H9 (cell line): Measurements from ENCODE around the gene SPEG. TPM values are rescaled to one million over a fixed set of nuclear protein-coding genes. Genes with fewer than 3 reads are reported as not detected.
A peak's percentile ranks its signal among the peaks of the same experiment; 100 is the strongest.

Experiments
- DNase-seq: peaks from one replicate; pipeline ENCODE4 v3.0.0-alpha.2; 2017
- H2AFZ ChIP-seq: one replicate; pipeline ENCODE4 v1.6.1; 2013; ENCODE audit warnings: mild to moderate bottlenecking, low read length, control low read depth, moderate library complexity
- H2AK5ac ChIP-seq: 2 replicates; pipeline ENCODE4 v1.6.1; 2013; ENCODE audit warnings: low read length, control low read depth, mixed read lengths; ENCODE audit not compliant: insufficient read length
- H2BK120ac ChIP-seq: one replicate; pipeline ENCODE4 v1.6.1; 2013; ENCODE audit warnings: low read depth, mild to moderate bottlenecking, low read length, control low read depth, inconsistent platforms; ENCODE audit not compliant: poor library complexity, severe bottlenecking
- H2BK12ac ChIP-seq: 2 replicates; pipeline ENCODE4 v1.6.1; 2013; ENCODE audit warnings: low read length, control low read depth, mixed read lengths, low read depth; ENCODE audit not compliant: insufficient read length
- H2BK15ac ChIP-seq: 2 replicates; pipeline ENCODE4 v1.6.1; 2013; ENCODE audit warnings: low read depth, low read length, control low read depth
- H2BK20ac ChIP-seq: one replicate; pipeline ENCODE4 v1.6.1; 2013; ENCODE audit warnings: low read depth, mild to moderate bottlenecking, low read length, control low read depth, inconsistent platforms; ENCODE audit not compliant: poor library complexity, severe bottlenecking
- H2BK5ac ChIP-seq: 2 replicates; pipeline ENCODE4 v1.6.1; 2013; ENCODE audit warnings: low read length, control low read depth, mixed read lengths; ENCODE audit not compliant: insufficient read length
- H3K14ac ChIP-seq: 2 replicates; pipeline ENCODE4 v1.6.1; 2013; ENCODE audit warnings: low read length, control low read depth; ENCODE audit not compliant: insufficient read depth
- H3K18ac ChIP-seq: 2 replicates; pipeline ENCODE4 v1.6.1; 2013; ENCODE audit warnings: low read depth, mild to moderate bottlenecking, mixed read lengths, low read length, control low read depth; ENCODE audit not compliant: insufficient read length
- H3K23ac ChIP-seq: 2 replicates; pipeline ENCODE4 v1.6.1; 2013; ENCODE audit warnings: low read length, control low read depth, mixed read lengths, low read depth; ENCODE audit not compliant: insufficient read length
- H3K23me2 ChIP-seq: 2 replicates; pipeline ENCODE4 v1.6.1; 2013; ENCODE audit warnings: low read depth, mild to moderate bottlenecking, mixed read lengths, low read length, control low read depth; ENCODE audit not compliant: insufficient read length, poor library complexity, severe bottlenecking
- H3K27ac ChIP-seq: 2 replicates; pipeline ENCODE4 v1.5.1; 2013; ENCODE audit warnings: low read length, control low read depth, mixed read lengths, low read depth; ENCODE audit not compliant: insufficient read length
- H3K27me3 ChIP-seq: 2 replicates; pipeline ENCODE4 v1.6.1; 2013; ENCODE audit warnings: low read length, control low read depth, inconsistent platforms; ENCODE audit not compliant: insufficient read depth
- H3K4ac ChIP-seq: 2 replicates; pipeline ENCODE4 v1.6.1; 2013; ENCODE audit warnings: low read depth, mild to moderate bottlenecking, control low read depth, inconsistent platforms, low read length, moderate library complexity
- H3K4me1 ChIP-seq: 2 replicates; pipeline ENCODE4 v1.6.1; 2013; ENCODE audit warnings: low read length, control low read depth, inconsistent platforms; ENCODE audit not compliant: insufficient read depth
- H3K4me2 ChIP-seq: 2 replicates; pipeline ENCODE4 v1.6.1; 2013; ENCODE audit warnings: low read length, control low read depth, mixed read lengths; ENCODE audit not compliant: insufficient read length, insufficient read depth
- H3K56ac ChIP-seq: 2 replicates; pipeline ENCODE4 v1.6.1; 2013; ENCODE audit warnings: low read depth, mild to moderate bottlenecking, mixed read lengths, low read length, control low read depth; ENCODE audit not compliant: insufficient read length
- H3K79me1 ChIP-seq: 2 replicates; pipeline ENCODE4 v1.6.1; 2013; ENCODE audit warnings: low read depth, mild to moderate bottlenecking, moderate library complexity, low read length, control low read depth, inconsistent platforms; ENCODE audit not compliant: insufficient read depth, poor library complexity, severe bottlenecking
- H3K79me2 ChIP-seq: 2 replicates; pipeline ENCODE4 v1.6.1; 2013; ENCODE audit warnings: low read length, control low read depth, inconsistent platforms; ENCODE audit not compliant: insufficient read depth
- H3K9ac ChIP-seq: 2 replicates; pipeline ENCODE4 v1.6.1; 2013; ENCODE audit warnings: low read length, control low read depth, mixed read lengths; ENCODE audit not compliant: insufficient read length; ENCODE audit errors: extremely low read depth
- H3K9me3 ChIP-seq: one replicate; pipeline ENCODE4 v1.6.1; 2013; ENCODE audit warnings: low read depth, low read length, inconsistent platforms; ENCODE audit not compliant: control insufficient read depth
- H3T11ph ChIP-seq: one replicate; pipeline ENCODE4 v1.6.1; 2013; ENCODE audit warnings: mild to moderate bottlenecking, low read length, control low read depth, inconsistent platforms
- H4K20me1 ChIP-seq: one replicate; pipeline ENCODE4 v1.6.1; 2013; ENCODE audit not compliant: control insufficient read depth, insufficient read length, insufficient read depth
- H4K5ac ChIP-seq: 2 replicates; pipeline ENCODE4 v1.6.1; 2013; ENCODE audit warnings: low read depth, mild to moderate bottlenecking, mixed read lengths, low read length, control low read depth; ENCODE audit not compliant: insufficient read length
- H4K8ac ChIP-seq: replicated peaks from 2 replicates; pipeline ENCODE4 v1.6.1; 2013; ENCODE audit warnings: low read length, control low read depth, mixed read lengths, low read depth; ENCODE audit not compliant: insufficient read length
- H4K91ac ChIP-seq: 2 replicates; pipeline ENCODE4 v1.6.1; 2013; ENCODE audit warnings: low read depth, mild to moderate bottlenecking, moderate library complexity, mixed read lengths, low read length, control low read depth; ENCODE audit not compliant: insufficient read length
- H3K27ac Mint-ChIP-seq, 3 experiments: 2 replicates in 2 of 3; 3 replicates in 1 of 3; pipeline ENCODE4 v1.8.0; 2020 to 2021; ENCODE audit warnings: mixed read lengths in 3 of 3, mild to moderate bottlenecking in 1 of 3, moderate library complexity in 1 of 3
- H3K27me3 Mint-ChIP-seq: 2 replicates; pipeline ENCODE4 v1.8.0; 2021; ENCODE audit warnings: low read depth, mild to moderate bottlenecking, moderate library complexity, mixed read lengths
- H3K36me3 Mint-ChIP-seq, 3 experiments: 2 replicates in 2 of 3; 3 replicates in 1 of 3; pipeline ENCODE4 v1.8.0; 2020 to 2021; ENCODE audit warnings: low read depth in 3 of 3, mixed read lengths in 3 of 3; ENCODE audit not compliant: insufficient read depth in 1 of 3
- H3K4me1 Mint-ChIP-seq, 2 experiments: 2 replicates each; pipeline ENCODE4 v1.8.0; 2020; ENCODE audit warnings: mixed read lengths in 2 of 2
- H3K4me3 Mint-ChIP-seq, 2 experiments: 2 replicates in 1 of 2; 3 replicates in 1 of 2; pipeline ENCODE4 v1.8.0; 2020 to 2021; ENCODE audit warnings: mild to moderate bottlenecking in 2 of 2, mixed read lengths in 2 of 2, moderate library complexity in 1 of 2
- H3K9me3 Mint-ChIP-seq, 2 experiments: 2 replicates in 1 of 2; 3 replicates in 1 of 2; pipeline ENCODE4 v1.8.0; 2020; ENCODE audit warnings: mild to moderate bottlenecking in 2 of 2, mixed read lengths in 2 of 2, moderate library complexity in 1 of 2
- CTCF ChIP-seq: fragments of 200-600 bp; sonication (generic); conservative IDR thresholded peaks from 3 replicates; pipeline ENCODE4 v1.8.0; 2021; ENCODE audit warnings: antibody characterized with exemption, mild to moderate bottlenecking
- WGBS: extraction: QIAGEN DNeasy Blood & Tissue Kit; methylation state at CpG from one replicate; pipeline ENCODE4 v1.1.7; 2013; ENCODE audit warnings: missing lambda C conversion rate, low lambda C conversion rate, mixed read lengths; ENCODE audit not compliant: insufficient read length; ENCODE audit errors: extremely low coverage; 5-methylcytosine and 5-hydroxymethylcytosine counted together
- total RNA-seq: library from RNA; stranded (reverse); gene quantifications from 2 replicates; pipeline ENCODE4 v1.2.1, GENCODE V29; 2021

The SPEG gene
- total RNA-seq, 1 experiment from 2014 or later = 23.7 TPM

GRCh38 chr2:219468410-219469185 is 34.0 kb downstream of the SPEG start:
- H3K4me1 Mint-ChIP-seq = no peaks in the 10 kb centered on the region
- peaks cover 5% of the 10 kb centered on the region; the same call in 1 of the 2 replicates for H3K27me3 Mint-ChIP-seq
- Histone ChIP-seq H4K20me1 (no peaks in the 10 kb centered on the region), H3K27me3 (no peaks in the 10 kb centered on the region), H3K4me1 (no peaks in the 10 kb centered on the region), H3K56ac (no peak overlapping the region), H3K9me3 (no peaks in the 10 kb centered on the region), H4K91ac (no peak overlapping the region), H4K8ac (no peak overlapping the region), H2BK5ac (no peak overlapping the region), H3K23ac (no peak overlapping the region), H3K23me2 (no peaks in the 10 kb centered on the region), H3K79me2 (no peaks in the 10 kb centered on the region), H3K4ac (no peak overlapping the region), H4K5ac (no peak overlapping the region), H3K27ac (no peak overlapping the region), H2AK5ac (no peak overlapping the region), H3K79me1 (no peaks in the 10 kb centered on the region), H2BK20ac (no peak overlapping the region), H3K9ac (no peak overlapping the region), H3K4me2 (no peak overlapping the region), H2AFZ (no peak overlapping the region), H2BK120ac (no peak overlapping the region), H2BK15ac (no peak overlapping the region), H2BK12ac (no peak overlapping the region), H3T11ph (no peak overlapping the region), H3K14ac (no peak overlapping the region), H3K18ac (no peak overlapping the region)
- no peak for TF ChIP-seq CTCF
- no peaks in the 10 kb centered on the region; a peak in 1 of 5 replicates for H3K9me3 Mint-ChIP-seq
- no peak overlapping the region for H3K4me3 Mint-ChIP-seq
- DNase-seq = no peak
- H3K27ac Mint-ChIP-seq = peak overlapping the region in 1 of 3 experiments; percentile 62; a peak in 1 of 7 replicates
- WGBS = no CpG with 5 or more reads among the region's 23 CpGs
- peaks cover 0 to 8% (median 0%) of the 10 kb centered on the region in 3 experiments; a peak in 4 of 7 replicates for H3K36me3 Mint-ChIP-seq
